H9 (cell line): ENCODE results near the gene RAB22A. TPM values are rescaled to one million over a fixed set of nuclear protein-coding genes. Genes with fewer than 3 reads are reported as not detected.

ENCODE experiments used
- DNase-seq: peaks from one replicate; pipeline ENCODE4 v3.0.0-alpha.2; 2017
- H2AFZ ChIP-seq: one replicate; pipeline ENCODE4 v1.6.1; 2013; ENCODE audit warnings: mild to moderate bottlenecking, low read length, control low read depth, moderate library complexity
- H2AK5ac ChIP-seq: 2 replicates; pipeline ENCODE4 v1.6.1; 2013; ENCODE audit warnings: low read length, control low read depth, mixed read lengths; ENCODE audit not compliant: insufficient read length
- H2BK120ac ChIP-seq: one replicate; pipeline ENCODE4 v1.6.1; 2013; ENCODE audit warnings: low read depth, mild to moderate bottlenecking, low read length, control low read depth, inconsistent platforms; ENCODE audit not compliant: poor library complexity, severe bottlenecking
- H2BK12ac ChIP-seq: 2 replicates; pipeline ENCODE4 v1.6.1; 2013; ENCODE audit warnings: low read length, control low read depth, mixed read lengths, low read depth; ENCODE audit not compliant: insufficient read length
- H2BK15ac ChIP-seq: 2 replicates; pipeline ENCODE4 v1.6.1; 2013; ENCODE audit warnings: low read depth, low read length, control low read depth
- H2BK20ac ChIP-seq: one replicate; pipeline ENCODE4 v1.6.1; 2013; ENCODE audit warnings: low read depth, mild to moderate bottlenecking, low read length, control low read depth, inconsistent platforms; ENCODE audit not compliant: poor library complexity, severe bottlenecking
- H2BK5ac ChIP-seq: 2 replicates; pipeline ENCODE4 v1.6.1; 2013; ENCODE audit warnings: low read length, control low read depth, mixed read lengths; ENCODE audit not compliant: insufficient read length
- H3K14ac ChIP-seq: 2 replicates; pipeline ENCODE4 v1.6.1; 2013; ENCODE audit warnings: low read length, control low read depth; ENCODE audit not compliant: insufficient read depth
- H3K18ac ChIP-seq: 2 replicates; pipeline ENCODE4 v1.6.1; 2013; ENCODE audit warnings: low read depth, mild to moderate bottlenecking, mixed read lengths, low read length, control low read depth; ENCODE audit not compliant: insufficient read length
- H3K23ac ChIP-seq: 2 replicates; pipeline ENCODE4 v1.6.1; 2013; ENCODE audit warnings: low read length, control low read depth, mixed read lengths, low read depth; ENCODE audit not compliant: insufficient read length
- H3K23me2 ChIP-seq: 2 replicates; pipeline ENCODE4 v1.6.1; 2013; ENCODE audit warnings: low read depth, mild to moderate bottlenecking, mixed read lengths, low read length, control low read depth; ENCODE audit not compliant: insufficient read length, poor library complexity, severe bottlenecking
- H3K27ac ChIP-seq: 2 replicates; pipeline ENCODE4 v1.5.1; 2013; ENCODE audit warnings: low read length, control low read depth, mixed read lengths, low read depth; ENCODE audit not compliant: insufficient read length
- H3K27me3 ChIP-seq: 2 replicates; pipeline ENCODE4 v1.6.1; 2013; ENCODE audit warnings: low read length, control low read depth, inconsistent platforms; ENCODE audit not compliant: insufficient read depth
- H3K4ac ChIP-seq: 2 replicates; pipeline ENCODE4 v1.6.1; 2013; ENCODE audit warnings: low read depth, mild to moderate bottlenecking, control low read depth, inconsistent platforms, low read length, moderate library complexity
- H3K4me1 ChIP-seq: 2 replicates; pipeline ENCODE4 v1.6.1; 2013; ENCODE audit warnings: low read length, control low read depth, inconsistent platforms; ENCODE audit not compliant: insufficient read depth
- H3K4me2 ChIP-seq: 2 replicates; pipeline ENCODE4 v1.6.1; 2013; ENCODE audit warnings: low read length, control low read depth, mixed read lengths; ENCODE audit not compliant: insufficient read length, insufficient read depth
- H3K56ac ChIP-seq: 2 replicates; pipeline ENCODE4 v1.6.1; 2013; ENCODE audit warnings: low read depth, mild to moderate bottlenecking, mixed read lengths, low read length, control low read depth; ENCODE audit not compliant: insufficient read length
- H3K79me1 ChIP-seq: 2 replicates; pipeline ENCODE4 v1.6.1; 2013; ENCODE audit warnings: low read depth, mild to moderate bottlenecking, moderate library complexity, low read length, control low read depth, inconsistent platforms; ENCODE audit not compliant: insufficient read depth, poor library complexity, severe bottlenecking
- H3K79me2 ChIP-seq: 2 replicates; pipeline ENCODE4 v1.6.1; 2013; ENCODE audit warnings: low read length, control low read depth, inconsistent platforms; ENCODE audit not compliant: insufficient read depth
- H3K9ac ChIP-seq: 2 replicates; pipeline ENCODE4 v1.6.1; 2013; ENCODE audit warnings: low read length, control low read depth, mixed read lengths; ENCODE audit not compliant: insufficient read length; ENCODE audit errors: extremely low read depth
- H3K9me3 ChIP-seq: one replicate; pipeline ENCODE4 v1.6.1; 2013; ENCODE audit warnings: low read depth, low read length, inconsistent platforms; ENCODE audit not compliant: control insufficient read depth
- H3T11ph ChIP-seq: one replicate; pipeline ENCODE4 v1.6.1; 2013; ENCODE audit warnings: mild to moderate bottlenecking, low read length, control low read depth, inconsistent platforms
- H4K20me1 ChIP-seq: one replicate; pipeline ENCODE4 v1.6.1; 2013; ENCODE audit not compliant: control insufficient read depth, insufficient read length, insufficient read depth
- H4K5ac ChIP-seq: 2 replicates; pipeline ENCODE4 v1.6.1; 2013; ENCODE audit warnings: low read depth, mild to moderate bottlenecking, mixed read lengths, low read length, control low read depth; ENCODE audit not compliant: insufficient read length
- H4K8ac ChIP-seq: replicated peaks from 2 replicates; pipeline ENCODE4 v1.6.1; 2013; ENCODE audit warnings: low read length, control low read depth, mixed read lengths, low read depth; ENCODE audit not compliant: insufficient read length
- H4K91ac ChIP-seq: 2 replicates; pipeline ENCODE4 v1.6.1; 2013; ENCODE audit warnings: low read depth, mild to moderate bottlenecking, moderate library complexity, mixed read lengths, low read length, control low read depth; ENCODE audit not compliant: insufficient read length
- H3K27ac Mint-ChIP-seq, 3 experiments: 2 replicates in 2 of 3; 3 replicates in 1 of 3; pipeline ENCODE4 v1.8.0; 2020 to 2021; ENCODE audit warnings: mixed read lengths in 3 of 3, mild to moderate bottlenecking in 1 of 3, moderate library complexity in 1 of 3
- H3K27me3 Mint-ChIP-seq: 2 replicates; pipeline ENCODE4 v1.8.0; 2021; ENCODE audit warnings: low read depth, mild to moderate bottlenecking, moderate library complexity, mixed read lengths
- H3K36me3 Mint-ChIP-seq, 3 experiments: 2 replicates in 2 of 3; 3 replicates in 1 of 3; pipeline ENCODE4 v1.8.0; 2020 to 2021; ENCODE audit warnings: low read depth in 3 of 3, mixed read lengths in 3 of 3; ENCODE audit not compliant: insufficient read depth in 1 of 3
- H3K4me1 Mint-ChIP-seq, 2 experiments: 2 replicates each; pipeline ENCODE4 v1.8.0; 2020; ENCODE audit warnings: mixed read lengths in 2 of 2
- H3K4me3 Mint-ChIP-seq, 2 experiments: 2 replicates in 1 of 2; 3 replicates in 1 of 2; pipeline ENCODE4 v1.8.0; 2020 to 2021; ENCODE audit warnings: mild to moderate bottlenecking in 2 of 2, mixed read lengths in 2 of 2, moderate library complexity in 1 of 2
- H3K9me3 Mint-ChIP-seq, 2 experiments: 2 replicates in 1 of 2; 3 replicates in 1 of 2; pipeline ENCODE4 v1.8.0; 2020; ENCODE audit warnings: mild to moderate bottlenecking in 2 of 2, mixed read lengths in 2 of 2, moderate library complexity in 1 of 2
- CTCF ChIP-seq: fragments of 200-600 bp; sonication (generic); conservative IDR thresholded peaks from 3 replicates; pipeline ENCODE4 v1.8.0; 2021; ENCODE audit warnings: antibody characterized with exemption, mild to moderate bottlenecking
- WGBS: extraction: QIAGEN DNeasy Blood & Tissue Kit; methylation state at CpG from one replicate; pipeline ENCODE4 v1.1.7; 2013; ENCODE audit warnings: missing lambda C conversion rate, low lambda C conversion rate, mixed read lengths; ENCODE audit not compliant: insufficient read length; ENCODE audit errors: extremely low coverage; 5-methylcytosine and 5-hydroxymethylcytosine counted together
- total RNA-seq: library from RNA; stranded (reverse); gene quantifications from 2 replicates; pipeline ENCODE4 v1.2.1, GENCODE V29; 2021

RAB22A gene
- total RNA-seq, 1 experiment from 2014 or later: 6.3 TPM

DNA sequence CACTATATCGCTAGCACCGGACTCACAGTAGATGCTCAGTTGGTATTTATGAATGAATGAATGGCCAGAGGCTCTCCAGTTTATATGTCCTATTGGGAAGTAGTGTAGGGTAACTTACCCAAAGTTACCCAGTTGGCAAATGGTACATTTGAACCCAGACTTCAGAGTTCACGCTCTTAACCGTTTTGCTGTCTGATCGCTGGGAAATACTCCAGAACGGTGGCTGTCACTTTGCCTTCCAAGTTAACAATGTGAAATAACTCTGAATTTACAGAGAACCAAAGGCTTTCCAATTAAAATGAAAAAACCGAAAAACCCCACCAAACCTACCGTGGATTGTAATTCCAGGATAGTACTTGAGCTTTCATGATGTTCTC lies 81.1 kb downstream of the RAB22A start:
- Histone ChIP-seq H3K9me3 (no peaks in the 10 kb centered on the region), H3K79me2 (peaks cover 31% of the 10 kb centered on the region; the same call in 1 of the 2 replicates), H3T11ph (no peak overlapping the region), H3K14ac (no peak overlapping the region), H2AK5ac (no peak overlapping the region), H3K27ac (no peak overlapping the region), H3K27me3 (no peaks in the 10 kb centered on the region), H3K23ac (no peak overlapping the region), H4K5ac (no peak overlapping the region), H2BK12ac (no peak overlapping the region), H3K4me2 (peak overlapping the region; percentile 97), H4K8ac (no peak overlapping the region), H3K23me2 (peaks cover 8% of the 10 kb centered on the region), H2AFZ (no peak overlapping the region), H3K18ac (no peak overlapping the region), H2BK120ac (no peak overlapping the region), H3K56ac (no peak overlapping the region), H4K20me1 (peaks cover 2% of the 10 kb centered on the region), H3K79me1 (peaks cover 4% of the 10 kb centered on the region), H3K4me1 (peaks cover 2% of the 10 kb centered on the region; the same call in 1 of the 2 replicates), H3K4ac (no peak overlapping the region), H4K91ac (no peak overlapping the region), H2BK15ac (no peak overlapping the region), H2BK20ac (no peak overlapping the region), H2BK5ac (no peak overlapping the region), H3K9ac (peak overlapping the region; percentile 36)
- Mint-ChIP-seq H3K27ac (0 out of 7 replicates have a peak overlapping the region, but pooled peaks of 1 of the 3 experiments have one; percentile 13), H3K27me3 (peaks cover 3% of the 10 kb centered on the region; the same call in 1 of the 2 replicates), H3K4me3 (peak overlapping the region; percentile 88 to 89), H3K4me1 (peaks cover 30 to 32% of the 10 kb centered on the region in 2 experiments), H3K9me3 (no peaks in the 10 kb centered on the region), H3K36me3 (peaks cover 12 to 29% (median 26%) of the 10 kb centered on the region in 3 experiments)
- no peak for DNase-seq
- WGBS: no CpG with 5 or more reads among the region's 8 CpGs
- no peak for TF ChIP-seq CTCF
